GM20431 (cell line): ENCODE results near the gene NAV3.

Experiments
- in situ Hi-C: fragments of 300-500 bp; cut with MseI, MboI; formaldehyde crosslinking; loops from one replicate; pipeline ENCODE4 v1.15.0; 2020; ENCODE audit warnings: low sequenced_read_pairs; ENCODE audit not compliant: unreplicated experiment

Gene NAV3, protein sequence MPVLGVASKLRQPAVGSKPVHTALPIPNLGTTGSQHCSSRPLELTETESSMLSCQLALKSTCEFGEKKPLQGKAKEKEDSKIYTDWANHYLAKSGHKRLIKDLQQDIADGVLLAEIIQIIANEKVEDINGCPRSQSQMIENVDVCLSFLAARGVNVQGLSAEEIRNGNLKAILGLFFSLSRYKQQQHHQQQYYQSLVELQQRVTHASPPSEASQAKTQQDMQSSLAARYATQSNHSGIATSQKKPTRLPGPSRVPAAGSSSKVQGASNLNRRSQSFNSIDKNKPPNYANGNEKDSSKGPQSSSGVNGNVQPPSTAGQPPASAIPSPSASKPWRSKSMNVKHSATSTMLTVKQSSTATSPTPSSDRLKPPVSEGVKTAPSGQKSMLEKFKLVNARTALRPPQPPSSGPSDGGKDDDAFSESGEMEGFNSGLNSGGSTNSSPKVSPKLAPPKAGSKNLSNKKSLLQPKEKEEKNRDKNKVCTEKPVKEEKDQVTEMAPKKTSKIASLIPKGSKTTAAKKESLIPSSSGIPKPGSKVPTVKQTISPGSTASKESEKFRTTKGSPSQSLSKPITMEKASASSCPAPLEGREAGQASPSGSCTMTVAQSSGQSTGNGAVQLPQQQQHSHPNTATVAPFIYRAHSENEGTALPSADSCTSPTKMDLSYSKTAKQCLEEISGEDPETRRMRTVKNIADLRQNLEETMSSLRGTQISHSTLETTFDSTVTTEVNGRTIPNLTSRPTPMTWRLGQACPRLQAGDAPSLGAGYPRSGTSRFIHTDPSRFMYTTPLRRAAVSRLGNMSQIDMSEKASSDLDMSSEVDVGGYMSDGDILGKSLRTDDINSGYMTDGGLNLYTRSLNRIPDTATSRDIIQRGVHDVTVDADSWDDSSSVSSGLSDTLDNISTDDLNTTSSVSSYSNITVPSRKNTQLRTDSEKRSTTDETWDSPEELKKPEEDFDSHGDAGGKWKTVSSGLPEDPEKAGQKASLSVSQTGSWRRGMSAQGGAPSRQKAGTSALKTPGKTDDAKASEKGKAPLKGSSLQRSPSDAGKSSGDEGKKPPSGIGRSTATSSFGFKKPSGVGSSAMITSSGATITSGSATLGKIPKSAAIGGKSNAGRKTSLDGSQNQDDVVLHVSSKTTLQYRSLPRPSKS (N-terminal part only)

DNA sequence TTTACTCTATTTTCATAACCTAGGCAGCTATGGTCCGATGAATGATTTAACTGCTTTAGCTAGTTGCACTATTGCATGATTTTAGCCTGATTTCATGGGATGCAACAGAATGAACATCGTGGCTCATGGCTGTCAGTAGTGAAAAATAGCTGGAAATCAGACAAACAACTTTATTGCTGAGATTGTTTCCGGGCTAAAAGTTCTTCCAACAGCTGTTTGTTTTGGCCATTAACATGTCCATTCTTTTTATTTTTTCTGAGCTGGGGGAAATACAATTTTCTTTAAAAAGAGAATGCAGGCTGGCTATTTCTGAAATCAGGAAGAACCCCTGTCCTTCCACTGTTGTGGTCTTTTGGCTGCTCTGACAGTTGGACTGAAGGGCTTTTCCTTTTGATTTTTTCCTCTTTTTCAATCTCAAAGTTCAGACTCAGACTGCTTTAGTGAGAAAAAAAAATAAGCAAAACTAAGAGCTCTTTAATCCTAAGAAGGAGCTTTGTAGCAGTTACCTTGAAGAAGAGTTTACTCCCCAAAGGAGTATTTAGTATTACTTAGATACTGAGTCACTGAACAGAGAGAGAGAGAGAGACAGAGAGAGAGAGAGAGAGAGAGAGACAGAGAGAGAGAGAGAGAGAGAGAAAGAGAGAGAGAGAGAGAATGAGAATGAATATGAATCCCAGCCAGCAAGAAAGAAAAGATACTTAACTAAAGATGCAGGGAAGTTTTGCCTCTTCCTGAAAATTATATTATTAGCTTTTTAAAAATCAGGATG lies at the start of gene NAV3:
NAV3 (plus strand) TSS at position 312 of the 769 bp plus-strand sequence. CDS start 568 bp downstream, outside the sequence.
- in situ Hi-C loops: no loop called here

DNA sequence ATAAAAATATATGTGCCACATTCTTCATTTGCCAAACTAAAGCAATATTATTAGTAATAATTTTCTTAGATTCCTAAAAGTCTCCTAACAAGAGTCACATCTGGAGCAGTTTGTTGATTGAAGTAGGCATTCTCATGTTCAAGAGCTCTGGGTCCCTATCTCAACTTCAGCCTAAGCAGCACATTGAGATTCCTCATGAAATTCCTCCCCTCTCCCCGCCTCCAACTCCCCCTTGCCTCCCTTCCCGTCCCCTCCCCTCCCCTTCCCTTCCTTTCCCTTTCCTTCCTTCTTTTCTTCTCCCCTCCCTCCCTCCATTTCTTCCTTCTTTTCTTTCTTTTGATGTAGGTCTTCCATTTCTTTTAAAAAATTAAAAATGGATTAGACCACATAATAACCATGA lies 48.7 kb upstream of the NAV3 start:
- in situ Hi-C loops: no loop called here

DNA sequence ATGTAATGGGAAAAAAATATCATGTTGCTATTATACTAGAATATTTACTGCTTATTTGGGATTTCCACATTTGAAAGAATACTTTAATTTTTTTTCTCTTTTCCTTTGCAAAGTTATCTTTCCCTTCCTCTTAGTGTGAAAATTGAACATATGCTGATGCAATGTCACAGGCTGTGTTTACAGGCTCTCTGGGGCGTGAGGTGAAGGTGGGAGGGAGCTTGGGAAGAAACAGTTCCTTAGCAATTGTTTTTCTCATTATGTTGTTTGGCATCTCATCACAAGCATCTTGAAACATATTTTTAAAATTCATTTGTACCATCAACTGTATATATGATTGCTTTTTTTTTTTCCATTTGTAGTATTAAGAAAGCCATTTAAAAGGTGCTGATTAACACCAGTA lies 47.9 kb upstream of the NAV3 start:
- in situ Hi-C loops: no loop called here

DNA sequence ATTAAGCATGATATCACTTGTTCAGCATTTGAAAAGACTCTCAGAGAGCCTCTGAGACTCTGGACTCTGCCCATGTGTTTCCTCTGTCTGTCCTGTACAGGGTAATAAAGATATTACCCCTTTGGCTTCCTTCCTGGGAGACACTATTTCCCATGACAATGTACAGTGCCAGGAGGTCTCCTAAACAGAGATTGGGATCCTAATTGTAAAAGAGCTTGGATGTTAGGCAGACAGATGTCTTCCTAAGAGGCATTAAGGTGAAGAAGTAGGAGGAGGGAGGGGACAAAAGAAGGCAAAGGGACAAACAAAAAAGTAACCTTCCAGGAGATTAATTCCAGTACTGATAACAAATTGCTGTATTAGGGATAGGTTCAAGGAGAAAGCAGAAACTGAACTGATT lies 45.5 kb upstream of the NAV3 start:
- in situ Hi-C loops: no loop called here

DNA sequence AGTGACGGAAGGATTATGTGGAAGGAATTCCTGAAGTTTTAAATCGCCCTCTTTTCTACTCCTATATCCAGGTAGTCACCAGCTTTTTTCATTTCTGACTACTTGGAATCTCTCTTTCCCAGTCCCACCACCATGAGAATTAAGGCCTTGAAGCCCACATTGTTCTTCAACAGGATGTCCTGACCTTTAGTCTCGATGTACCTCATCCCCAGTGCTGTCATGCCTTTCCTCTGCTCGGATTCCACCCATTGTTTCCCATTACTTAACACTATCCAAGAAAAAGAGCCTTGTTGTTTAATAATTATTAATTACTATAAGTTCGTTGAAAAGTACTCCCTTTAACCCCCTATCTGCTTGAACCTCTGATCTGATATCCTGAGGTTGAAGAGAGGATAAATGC lies 44.0 kb upstream of the NAV3 start:
- in situ Hi-C loops: no loop called here

DNA sequence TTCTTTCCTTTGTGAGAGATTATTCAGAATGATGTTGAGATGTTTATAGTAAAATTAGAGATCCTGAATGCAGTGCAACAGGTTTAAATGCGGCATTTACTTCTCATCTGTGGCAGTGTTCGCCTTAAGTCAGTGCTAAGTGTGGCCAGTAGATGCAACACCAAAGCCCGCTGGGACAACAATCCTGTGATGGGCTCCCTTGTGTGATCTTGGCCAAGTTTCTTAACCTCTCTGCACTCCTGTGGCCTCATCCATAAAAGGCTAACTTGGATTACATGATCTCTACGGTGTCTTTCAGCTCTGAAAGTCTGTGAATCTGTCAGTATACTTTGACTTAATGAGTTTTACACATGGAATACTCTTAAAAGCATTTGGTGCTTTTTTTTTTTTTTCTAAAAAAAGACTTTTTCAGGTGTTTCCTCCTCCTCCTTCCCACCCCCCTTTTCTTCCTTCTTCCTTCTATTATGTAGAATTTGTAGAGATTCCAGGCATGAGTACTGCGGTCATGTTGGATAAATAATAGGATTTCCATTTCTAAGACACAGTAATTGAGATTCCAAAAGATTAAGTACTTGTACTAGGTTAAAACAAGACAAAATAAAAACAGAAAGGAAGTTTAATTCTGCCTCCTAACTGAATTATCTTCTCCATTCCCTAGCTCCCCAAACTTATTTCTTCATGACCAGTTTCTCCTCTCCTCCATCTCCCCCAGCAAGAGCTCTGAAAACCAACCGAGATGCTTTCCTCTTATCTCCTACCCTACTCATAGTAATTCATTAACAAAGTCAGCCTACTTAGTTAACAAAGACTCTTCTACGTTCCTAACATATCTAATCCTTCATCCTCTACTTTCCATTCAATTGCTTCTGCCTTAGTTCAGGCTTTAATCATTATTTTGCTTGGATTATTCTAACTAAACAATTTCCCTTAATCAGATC lies 42.2 kb upstream of the NAV3 start:
- in situ Hi-C loops: no loop called here

DNA sequence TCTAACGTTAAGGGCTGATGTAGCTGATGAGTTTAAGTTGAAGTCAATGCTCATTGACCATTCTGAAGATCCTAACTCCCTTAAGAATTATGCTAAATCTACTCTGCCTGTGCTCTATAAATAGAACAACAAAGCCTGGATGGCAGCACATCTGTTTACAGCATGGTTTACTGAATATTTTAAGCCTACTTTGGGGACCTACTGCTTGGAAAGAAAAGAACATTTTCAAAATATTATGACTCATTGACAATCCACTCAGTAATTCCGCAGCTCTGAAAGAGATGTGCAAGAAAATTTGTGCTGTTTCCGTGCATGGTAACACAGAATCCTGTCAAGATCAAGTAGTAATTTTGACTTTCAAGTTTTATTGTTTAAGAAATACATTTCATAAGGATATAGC lies 35.0 kb upstream of the NAV3 start:
- in situ Hi-C loops: no loop called here

DNA sequence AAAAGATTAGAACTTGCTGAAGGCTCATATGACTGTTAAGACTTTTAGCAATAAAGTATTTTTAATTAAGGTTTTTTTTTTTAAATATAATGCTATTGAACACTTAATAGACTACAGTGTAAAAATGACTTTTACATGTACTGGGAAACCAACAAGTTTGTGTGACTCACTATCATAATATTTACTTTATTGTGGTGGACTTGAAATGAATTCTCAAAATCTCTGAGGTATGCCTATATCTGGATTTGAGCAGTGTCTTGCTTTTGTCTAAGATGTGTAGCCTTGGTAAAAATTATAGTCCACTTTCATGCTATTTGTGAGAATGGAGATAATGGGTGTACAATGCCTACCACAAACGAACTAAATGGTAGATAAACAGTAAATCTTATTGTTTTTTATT lies 33.9 kb upstream of the NAV3 start:
- in situ Hi-C loops: no loop called here

DNA sequence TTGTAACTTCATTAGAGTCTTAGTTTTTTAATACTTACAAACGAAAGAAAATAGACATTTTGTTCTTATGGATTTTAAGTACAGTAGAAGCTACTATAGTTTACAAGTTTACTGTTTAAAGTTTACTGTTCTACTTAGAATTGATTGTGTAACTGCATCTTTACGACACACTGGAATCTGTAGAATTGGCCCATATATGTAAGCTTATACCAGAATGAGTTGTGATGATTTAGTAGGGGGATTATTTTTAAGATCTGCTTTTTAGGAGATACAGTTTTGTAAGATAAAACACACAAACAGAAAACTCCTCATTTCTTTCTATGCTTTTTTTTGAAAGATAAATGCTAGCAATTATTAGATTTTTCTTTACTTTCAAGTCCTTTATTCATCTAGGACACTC lies 30.2 kb upstream of the NAV3 start:
- in situ Hi-C loops: no loop called here

DNA sequence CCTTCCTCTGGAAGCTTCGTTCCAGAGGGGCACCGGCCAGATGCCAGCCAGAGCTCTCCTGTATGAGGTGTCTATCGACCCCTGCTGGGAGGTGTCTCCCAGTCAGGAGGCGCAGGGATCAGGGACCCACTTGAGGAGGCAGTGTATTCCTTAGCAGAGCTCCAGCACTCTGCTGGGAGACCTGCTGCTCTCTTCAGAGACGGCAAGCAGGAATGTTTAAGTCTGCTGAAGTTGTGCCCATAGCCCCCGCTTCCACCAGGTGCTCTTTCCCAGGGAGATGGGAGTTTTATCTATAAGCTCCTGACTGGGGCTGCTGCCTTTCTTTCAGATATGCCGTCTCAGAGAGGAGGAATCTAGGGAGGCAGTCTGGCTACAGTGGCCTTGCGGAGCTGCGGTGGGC lies 22.2 kb upstream of the NAV3 start:
- in situ Hi-C loops: no loop called here

DNA sequence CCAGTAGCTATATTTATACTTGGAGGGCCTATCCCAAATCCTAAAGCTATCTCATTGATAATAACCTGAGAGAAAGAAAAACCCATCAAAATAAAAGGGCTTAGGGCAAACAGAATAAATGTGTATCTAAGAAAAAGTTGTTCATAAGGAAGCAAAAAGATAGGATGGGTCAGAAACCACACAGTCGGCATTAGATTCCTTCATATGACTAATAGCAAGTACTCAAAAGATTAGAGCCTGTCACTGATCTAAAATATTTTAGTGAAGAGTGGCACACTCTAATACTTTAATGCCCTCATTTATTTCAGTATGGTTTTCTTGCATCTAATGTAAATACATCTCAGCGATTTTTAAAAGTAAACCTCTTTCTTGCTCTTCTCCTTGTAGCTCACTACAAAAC lies 17.1 kb upstream of the NAV3 start:
- in situ Hi-C loops: no loop called here

DNA sequence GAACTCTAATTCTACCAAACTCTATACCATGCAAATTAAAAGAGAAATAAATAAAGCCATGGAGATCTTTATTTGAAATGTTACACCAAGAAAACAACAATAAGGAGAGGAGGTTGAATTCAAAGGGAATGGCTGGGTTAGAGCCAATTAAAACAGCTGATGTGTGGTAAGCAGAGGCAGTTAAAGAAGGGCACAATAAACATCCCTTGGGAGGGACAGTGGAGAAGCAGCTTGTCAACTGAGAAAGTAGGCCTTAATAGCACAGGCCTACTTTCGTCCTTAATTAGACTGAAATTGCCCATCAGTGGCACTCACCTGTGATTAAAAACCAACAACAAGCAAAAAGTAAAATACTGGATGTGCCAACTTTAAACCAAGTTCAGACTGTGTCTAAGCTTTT lies 16.3 kb upstream of the NAV3 start:
- in situ Hi-C loops: no loop called here

DNA sequence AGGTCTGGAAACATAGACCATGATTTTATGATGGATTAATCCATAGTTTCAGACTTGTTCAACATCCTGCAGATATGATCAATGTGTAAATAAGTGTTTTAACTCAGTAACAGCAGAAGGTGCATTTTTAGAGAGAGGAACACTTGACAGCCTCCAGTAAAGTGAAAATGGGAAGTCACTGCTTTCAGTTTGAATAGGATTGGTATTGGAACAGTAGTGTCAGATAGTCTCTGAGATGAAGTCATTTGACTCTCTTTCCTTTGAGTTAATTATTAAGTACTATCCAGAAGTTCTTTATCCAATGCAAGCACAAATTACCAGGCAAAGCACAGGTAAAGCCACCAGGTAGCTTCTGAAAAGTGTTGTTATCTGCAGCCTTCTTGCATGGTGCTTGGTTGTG lies 14.5 kb upstream of the NAV3 start:
- in situ Hi-C loops: no loop called here

DNA sequence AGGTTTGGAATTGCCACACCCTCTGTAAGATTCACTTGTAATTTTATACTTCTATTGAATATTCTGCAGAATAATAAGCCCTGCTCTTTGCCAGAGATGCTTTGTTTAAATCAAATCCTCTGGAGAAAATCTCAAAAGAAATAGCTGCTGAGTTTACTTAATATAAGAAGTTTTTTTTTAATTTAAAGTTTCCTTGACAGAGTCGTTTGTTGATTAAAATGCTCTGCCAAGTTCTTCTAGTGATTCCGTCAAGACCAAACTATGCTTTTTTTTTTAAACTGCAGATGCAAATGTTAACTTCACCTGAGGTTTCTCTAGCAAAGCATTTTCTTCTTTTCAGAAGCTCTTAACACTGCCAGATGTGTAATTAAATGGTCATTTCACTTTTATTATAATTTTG lies 13.4 kb upstream of the NAV3 start:
- in situ Hi-C loops: no loop called here

DNA sequence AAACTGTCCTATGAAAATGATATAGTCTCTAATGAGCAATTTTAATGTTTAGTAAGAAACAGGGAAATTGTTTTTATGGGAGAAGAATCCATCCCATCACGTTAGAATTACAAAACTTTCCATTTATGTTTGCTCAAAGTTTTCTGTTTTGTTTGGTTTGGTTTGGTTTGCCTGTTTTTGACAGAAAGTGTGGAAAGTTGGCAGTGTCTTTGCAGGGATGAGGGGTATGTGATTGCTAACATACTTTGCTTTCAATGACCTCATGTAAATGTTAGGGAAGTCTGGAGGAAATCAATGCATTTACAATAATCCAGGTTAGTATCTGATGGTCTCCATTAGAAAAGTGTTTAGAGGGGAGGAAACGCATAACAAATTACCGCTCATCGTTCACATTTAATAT lies 12.3 kb upstream of the NAV3 start:
- in situ Hi-C loops: no loop called here

DNA sequence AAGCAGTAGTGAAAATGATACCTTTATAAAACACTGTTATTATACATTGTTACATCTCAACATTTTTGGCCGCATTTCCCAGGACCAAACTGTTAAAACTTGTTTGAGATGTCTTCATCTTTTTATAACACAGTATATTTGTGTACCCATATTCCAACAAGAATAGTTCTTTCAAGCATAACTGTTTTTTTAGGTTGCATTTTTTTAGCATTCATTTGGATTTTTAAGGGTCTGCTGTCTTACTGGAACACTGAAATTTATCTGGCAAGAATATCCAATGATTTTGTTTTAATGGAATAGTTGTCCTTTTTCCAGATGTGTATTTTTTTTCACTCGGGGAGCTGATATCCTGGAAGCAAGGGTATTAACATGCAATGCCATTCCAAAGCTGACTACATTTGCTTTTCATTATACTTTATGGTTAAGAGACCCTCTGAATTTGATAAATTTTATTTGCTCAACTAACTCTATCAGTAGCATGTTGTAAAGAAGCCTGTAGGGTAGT lies 8.9 kb upstream of the NAV3 start:
- in situ Hi-C loops: no loop called here

DNA sequence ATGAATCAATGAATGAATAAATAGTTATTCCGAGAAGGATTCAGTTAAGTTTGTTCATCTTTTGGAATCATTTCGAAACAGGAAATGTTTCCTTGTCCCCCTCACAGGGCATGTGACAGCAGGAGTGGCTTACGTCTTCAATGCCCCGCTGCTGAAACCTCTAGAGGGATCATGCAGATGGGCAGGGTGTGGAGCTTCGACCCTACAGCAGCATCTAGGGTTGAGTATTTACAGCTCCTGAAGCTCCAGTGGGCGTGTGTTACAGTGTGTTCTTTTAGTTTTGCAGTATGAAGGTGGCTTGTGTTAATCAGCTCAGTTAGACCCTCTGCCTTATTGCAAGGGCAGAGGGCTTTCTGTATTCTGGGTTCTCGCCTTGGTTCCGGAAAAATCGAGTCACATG lies 2.6 kb downstream of the NAV3 start:
- in situ Hi-C loops: no loop called here

DNA sequence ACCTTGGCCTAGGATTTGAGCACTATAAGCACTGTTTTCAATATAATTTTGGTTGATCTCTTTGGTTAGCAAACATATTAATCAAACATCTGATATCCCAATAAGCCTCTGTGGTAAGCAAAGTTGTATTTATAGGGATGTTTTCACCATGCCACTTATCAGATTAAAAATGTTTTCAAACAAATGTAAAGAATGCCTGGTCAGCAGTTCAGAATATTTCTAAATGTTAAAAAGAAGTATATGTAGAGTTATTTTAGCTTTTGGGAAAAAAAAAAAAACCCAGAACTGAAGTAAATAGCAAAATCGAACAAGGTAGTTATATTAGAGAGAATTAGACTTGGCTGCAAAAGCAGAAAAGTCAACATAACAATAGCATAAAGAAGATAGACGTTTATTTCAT lies 3.9 kb downstream of the NAV3 start:
- in situ Hi-C loops: no loop called here

DNA sequence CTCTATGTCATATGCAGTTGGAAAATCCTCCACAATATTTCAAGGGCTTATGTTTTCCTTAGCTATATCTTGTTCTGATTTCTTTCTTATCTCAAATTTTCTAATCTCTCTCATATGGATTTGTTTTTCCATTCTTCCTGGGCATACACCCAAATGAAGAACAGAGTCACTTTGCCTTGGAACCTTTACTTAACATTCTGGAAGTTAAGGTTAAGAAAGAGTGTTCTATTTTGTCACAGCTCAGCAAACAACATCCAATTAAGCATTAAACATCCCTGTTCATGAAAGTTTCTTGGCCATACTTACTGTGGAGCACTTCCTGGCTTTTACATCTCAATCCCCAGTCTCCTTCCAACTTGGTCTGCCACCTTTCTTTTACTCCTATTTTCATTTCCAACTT lies 5.3 kb downstream of the NAV3 start:
- in situ Hi-C loops: no loop called here
